Endometrium (tissue), 2 donors: ENCODE data around the gene CTNND1.
"Not testable (repeated sequence)": the region's sequence is repeated elsewhere in the genome, so short reads cannot be mapped to it uniquely, and the experiment has no call there.

Source experiments
- FAIRE-seq: peaks from 2 replicates; lab custom pipeline; 2012; peaks lifted over from hg19 to GRCh38; lab: Jason Lieb, UNC
- donor health status: control.
- donor health status: control.

CTNND1 gene

DNA sequence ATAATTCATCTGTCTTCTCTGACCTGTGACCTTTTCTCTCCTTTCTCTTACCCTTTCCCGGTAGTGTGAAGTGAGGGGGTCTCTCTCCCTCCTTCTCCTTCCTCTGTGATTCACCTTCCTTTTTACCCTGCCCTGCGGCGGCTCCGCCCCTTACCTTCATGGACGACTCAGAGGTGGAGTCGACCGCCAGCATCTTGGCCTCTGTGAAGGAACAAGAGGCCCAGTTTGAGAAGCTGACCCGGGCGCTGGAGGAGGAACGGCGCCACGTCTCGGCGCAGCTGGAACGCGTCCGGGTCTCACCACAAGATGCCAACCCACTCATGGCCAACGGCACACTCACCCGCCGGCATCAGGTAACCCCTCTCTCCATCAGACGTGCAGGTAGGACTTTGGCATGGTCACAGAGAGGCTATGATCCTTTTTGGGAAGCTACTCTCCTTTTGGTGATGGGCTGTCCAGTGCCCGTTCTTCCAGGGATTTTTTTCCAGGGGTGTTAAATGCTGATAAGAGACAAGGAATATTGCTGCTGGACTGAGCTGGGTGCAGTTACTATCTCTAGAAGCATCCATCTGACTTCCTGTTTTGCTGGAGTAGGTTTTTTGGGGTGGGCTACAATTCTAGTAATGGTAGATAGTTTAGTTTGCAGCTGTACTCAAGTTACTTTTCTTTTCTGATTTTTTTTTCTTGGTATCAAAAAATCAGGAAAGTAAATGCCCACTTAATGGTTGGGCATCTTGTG is 29.9 kb downstream of the CTNND1 start:
- FAIRE-seq = no peak

DNA sequence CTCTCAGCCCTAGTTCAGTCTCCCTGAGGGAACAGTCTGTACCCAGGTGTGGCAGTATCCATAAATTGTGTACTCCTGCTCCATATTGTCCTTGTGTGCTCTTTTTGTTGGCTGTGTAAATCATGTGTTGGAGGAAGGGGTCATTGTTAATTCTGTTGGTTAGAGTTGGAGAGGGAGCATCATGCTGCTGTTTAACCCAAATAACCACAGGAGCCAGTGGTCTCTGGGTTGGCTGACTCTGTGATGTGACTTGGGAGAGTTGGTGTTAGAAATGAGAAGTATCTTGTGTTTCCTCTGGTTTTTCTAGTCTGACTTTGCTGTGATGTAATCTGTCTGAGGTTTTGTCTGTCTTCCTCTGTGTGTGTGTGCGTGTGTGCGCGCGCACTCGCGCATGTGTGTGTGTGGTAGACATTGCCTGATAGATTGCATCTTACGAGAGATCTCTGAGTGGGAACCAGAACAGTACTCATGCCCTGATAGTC is 30.5 kb downstream of the CTNND1 start:
- no peak for FAIRE-seq

DNA sequence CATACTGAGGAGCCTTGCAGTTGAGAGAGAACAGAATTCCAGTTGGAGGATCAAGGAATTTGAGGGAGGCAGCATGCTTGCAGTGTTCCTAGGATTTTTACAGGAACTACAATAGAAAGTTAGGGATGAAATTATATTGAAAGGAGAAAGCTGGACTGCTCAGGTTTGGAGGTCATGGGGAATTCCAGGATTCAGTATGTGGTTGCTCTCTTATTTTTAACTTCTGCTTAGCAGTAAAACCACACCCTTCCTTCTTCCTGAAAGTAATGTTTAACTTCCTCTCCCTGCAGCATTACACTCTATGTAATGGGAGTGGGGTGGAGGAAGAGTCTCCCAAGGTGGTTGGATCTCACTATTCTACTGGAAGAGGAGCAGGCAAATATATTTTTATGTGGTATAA is 31.3 kb downstream of the CTNND1 start:
- no peak for FAIRE-seq

DNA sequence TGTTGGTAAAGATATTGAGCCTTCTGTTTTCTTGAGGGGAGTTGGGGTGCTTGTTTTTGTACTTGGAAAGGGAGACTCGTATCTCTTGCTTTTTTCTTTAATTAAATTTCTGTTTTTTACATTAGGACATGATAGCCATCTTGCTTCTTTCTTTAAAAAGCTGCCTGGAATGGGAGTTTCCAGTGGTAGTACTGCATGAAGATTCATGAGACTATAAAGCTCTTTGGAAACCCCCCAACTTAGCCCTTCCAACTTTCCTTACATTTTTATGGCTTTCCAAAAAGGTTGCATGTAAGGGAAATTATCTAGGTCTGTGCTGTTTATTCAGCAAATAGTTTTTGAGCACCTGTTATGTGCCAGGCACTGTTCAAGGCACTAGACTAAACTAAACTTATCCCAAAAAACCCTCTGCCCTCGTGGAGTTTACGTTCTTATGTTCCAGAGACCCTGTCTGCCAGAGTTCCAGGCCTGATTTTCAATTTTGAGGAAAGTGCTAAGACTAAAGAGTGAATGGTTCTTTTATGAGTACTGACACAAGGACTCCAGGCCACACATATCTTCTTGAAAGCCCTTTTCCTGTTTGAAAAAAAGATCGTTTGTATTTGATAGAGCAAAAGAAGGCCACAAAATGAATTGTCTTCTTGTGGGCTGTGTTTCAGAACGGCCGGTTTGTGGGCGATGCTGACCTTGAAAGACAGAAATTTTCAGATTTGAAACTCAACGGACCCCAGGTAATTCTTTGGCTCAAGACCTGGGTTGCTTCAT is 31.9 kb downstream of the CTNND1 start:
- no peak for FAIRE-seq

DNA sequence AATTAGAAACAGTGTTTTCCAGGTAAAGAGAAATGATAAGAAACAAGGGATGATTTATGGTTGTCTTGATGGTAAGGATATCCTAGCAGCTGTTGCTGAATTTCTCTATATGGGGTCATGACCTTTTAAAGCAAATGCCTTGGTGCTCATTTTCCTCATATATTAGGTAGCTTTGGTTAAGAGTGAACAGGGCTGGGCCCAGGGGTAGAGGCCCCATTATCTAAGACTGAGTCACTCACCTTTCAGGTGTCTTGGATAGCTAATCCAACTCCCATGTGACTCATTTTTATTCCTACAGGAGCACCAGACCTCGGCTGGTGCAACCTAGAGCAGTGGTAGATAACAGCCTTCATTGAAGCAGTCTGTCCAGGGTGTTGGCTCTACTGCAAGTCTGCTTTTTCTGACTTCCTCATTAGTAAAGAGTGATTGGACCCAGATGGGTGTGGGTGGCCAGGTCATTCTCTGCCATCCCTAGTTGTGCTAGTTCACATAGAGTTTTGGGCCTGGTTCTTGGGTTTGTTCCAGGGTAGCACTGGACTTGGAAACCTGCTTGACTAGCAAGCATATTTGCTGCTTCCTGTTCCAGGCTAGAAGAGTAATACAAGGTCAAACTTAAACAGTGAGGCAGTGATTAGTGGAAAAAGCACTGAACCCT is 37.4 kb downstream of the CTNND1 start:
- no peak for FAIRE-seq

DNA sequence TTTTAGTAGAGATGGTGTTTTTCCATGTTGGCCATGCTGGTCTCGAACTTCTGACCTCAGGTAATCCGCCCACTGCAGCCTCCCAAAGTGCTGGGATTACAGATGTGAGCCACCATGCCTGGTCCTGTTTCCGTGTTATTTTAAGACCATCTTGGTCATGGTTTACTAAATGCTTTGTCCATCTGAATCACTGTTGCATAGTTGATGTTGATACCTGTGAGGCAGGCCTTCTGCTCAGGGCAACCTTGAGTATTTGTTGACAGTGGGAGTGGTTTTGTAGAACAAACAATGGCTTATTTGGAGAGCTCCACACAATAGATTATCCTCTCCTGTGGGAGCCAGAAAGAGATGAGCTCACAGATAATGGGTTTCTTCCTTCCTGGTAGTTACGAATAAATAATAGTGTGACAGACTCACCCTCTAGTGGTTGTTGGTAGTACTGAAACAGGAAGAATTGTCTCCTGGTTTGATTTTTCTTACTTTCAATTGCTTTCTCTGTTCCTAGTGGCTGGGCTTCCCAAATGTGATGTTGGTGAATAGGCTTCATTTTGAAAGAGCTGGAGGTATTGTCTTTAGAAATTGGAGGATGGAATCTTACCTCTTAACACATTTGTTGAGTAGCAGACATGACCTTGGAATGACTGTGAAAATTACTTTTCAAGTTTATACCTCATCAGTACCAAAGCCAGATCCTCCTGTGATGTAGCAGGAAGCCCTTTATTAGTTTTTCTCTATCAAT is 39.0 kb downstream of the CTNND1 start:
- FAIRE-seq = peak; percentile 84

DNA sequence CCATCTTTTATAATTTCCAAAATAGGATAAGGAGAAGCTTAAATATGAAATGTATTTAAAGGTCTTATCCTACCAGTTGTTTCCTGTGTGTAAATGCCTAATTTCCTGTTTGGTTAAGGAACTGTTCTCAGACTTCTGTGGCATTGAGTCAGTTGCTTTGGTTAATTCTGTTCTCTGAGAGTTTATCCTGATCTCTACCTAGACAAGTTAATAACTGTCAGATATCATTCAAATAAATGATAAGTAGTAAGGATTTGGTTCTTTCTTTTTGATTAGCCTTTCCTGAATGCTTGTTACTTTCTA is 39.5 kb downstream of the CTNND1 start:
- FAIRE-seq = no peak

DNA sequence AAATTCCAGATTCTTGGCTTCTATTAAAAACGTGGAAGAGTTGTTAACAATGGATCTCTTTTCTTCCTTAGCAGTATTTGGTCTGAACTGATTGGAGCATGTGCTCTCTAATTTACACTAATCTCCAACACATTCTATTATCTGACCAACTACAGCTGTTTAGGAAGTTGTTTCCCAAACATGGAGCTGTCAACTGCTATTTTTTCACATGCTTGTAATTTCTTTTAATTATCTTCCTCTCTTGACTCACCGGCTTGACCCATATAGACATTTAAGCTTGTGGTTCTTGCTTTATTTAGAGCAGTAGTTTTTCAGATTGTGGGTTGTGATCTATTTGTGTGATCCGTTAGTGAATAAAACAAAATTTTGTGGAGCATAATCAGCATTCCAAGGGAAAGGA is 40.8 kb downstream of the CTNND1 start:
- FAIRE-seq = no peak

DNA sequence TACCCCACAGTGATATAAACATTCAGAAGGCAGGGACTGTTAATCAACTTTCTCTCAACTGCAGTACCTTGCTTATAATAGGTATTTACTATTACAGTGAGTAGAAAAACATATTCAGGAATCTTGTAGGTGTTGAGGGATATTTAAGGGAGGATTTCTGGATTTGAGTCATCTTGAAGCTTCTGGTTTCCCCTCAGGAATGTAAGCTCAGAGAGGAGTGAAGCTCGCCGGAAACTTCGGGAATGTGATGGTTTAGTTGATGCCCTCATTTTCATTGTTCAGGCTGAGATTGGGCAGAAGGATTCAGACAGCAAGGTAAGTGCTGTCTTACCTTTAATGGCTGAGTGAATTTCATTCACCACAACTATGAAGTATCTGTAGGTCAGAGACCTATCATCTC is 42.9 kb downstream of the CTNND1 start:
- no peak for FAIRE-seq

DNA sequence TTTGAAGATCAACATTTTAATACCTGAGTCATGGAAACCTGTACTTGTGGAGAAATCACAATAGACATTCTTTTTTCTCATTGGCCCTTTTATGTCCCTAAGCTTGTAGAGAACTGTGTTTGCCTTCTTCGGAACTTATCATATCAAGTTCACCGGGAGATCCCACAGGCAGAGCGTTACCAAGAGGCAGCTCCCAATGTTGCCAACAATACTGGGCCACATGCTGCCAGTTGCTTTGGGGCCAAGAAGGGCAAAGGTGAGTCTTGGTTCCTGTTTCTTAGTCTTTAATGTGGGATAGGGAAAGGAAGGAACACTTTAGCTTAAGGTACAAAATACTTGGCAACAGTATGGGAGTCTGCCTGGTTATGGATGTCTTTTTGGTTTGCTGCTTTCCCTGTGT is 44.2 kb downstream of the CTNND1 start:
- no peak for FAIRE-seq

DNA sequence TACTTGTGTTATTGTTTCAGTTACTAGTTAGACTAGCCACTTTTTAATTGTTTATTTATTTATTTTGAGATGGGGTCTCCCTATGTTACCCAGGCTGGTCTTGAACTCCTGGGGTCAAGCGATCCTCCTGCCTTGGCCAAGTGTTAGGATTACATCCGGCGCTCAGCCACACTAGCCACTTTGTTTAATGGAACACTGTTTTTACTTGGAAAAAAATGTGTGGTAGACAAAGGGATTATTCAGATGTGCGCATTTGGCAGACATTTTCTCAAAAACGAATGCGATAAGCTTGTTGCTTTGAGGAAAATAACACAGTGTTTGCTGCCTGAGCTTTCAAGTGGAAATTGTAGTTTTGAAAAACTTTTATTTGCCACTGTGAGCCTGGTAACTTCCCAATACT is 51.0 kb downstream of the CTNND1 start:
- FAIRE-seq = no peak

DNA sequence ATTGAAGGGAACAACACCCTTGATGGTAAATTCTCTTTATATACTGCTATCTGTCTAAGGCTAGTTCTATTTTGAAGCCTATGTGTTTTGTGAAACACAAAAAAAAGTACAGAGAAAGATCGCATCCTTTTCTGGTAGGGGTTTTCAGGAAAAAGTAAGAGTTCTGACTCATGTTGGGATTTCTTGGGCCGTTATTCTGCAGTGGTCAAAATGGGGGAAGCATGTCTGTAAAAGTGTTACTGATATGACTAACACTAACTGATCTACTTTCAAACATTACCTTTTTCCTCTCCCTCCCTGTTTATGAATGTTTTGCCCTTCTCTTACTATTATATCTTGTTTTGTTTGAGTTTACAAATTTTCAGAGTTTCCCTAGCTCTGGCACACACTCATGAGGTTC is 53.9 kb downstream of the CTNND1 start:
- no peak for FAIRE-seq

DNA sequence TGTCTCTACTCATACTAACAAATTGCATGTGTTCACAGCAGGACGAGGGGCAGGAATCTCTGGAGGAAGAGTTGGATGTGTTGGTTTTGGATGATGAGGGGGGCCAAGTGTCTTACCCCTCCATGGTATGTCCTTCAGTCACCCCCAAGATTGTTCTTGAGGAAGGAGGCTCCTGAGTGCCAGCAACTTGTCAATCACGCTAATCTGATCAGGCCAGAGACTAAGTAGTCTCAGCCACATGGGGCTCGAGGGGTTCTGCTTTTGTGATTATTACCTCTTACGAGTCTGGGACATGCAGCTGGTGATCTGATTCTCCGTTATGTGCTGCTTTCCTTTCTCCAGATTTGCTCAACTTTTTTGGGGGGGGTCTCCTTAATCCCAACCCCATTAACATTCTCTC is 54.3 kb downstream of the CTNND1 start:
- no peak for FAIRE-seq

DNA sequence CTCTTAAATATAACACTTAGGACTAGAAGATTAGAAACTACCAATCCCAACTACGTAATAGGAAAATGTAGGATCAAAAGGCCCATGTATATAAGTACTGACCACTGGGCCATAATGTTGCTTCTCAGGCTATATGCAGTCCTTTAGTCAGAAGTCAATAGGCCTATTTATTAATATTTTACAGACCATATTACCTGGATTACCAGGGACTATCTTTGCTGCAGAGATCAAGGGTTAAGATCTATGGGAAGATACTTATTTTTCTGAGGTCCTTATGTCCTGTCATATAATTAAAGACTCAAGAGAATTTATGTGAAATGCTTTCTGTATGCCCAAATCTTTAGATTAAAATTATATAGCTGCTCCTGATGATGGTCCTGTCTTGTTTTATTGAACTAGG is 57.2 kb downstream of the CTNND1 start:
- FAIRE-seq = no peak

DNA sequence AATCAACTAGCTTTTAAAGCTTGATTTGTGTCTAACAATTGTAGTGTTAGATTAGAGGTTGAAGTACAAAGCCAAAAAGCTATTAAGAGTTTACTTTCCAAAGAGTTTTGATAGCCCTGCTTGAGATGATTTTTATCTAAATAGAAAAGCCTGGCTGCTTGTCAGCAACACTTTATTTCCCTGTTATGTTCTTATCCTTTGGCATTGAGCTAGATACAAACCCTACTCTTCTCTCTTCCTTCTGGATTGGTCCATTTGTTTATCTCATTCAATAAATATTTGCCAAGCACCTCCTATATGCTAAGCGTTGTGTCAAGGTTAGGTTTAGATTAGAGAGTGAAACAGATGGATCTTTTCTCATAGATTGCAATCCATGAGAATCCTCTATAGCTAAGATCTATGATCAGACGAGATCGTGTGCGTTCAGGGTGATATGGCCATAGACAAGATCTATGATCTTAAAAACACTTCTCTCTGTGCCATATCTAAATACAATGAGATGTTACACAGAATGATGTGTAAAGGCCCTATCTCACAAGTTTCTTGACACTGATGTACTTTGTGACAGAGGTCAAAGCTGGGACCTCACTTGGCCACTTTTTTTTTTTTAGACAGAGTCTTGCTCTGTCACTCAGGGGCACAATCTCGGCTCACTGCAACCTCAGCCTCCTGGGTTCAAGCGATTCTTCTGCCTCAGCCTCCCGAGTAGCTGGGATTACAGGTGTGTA is 57.8 kb downstream of the CTNND1 start:
- no peak for FAIRE-seq

DNA sequence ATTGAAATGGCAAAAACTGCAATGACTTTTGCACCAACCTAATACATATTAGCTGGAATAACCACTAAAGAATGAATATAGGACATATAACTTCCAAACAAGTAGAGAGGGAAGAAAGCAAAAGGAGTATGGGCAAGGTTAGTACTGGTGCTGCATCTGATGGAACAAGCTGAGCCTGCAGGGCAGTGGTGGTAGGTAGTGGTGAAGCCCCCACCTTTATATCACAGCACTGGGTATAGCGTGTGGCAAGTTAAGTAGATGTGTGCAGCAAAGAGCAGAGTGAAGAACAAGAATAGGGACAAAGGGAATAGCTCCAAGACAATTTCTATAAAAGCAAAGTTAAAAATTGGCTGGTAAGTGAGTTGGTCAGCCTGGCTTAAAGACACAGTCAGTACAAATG is 62.3 kb downstream of the CTNND1 start:
- FAIRE-seq = no peak

DNA sequence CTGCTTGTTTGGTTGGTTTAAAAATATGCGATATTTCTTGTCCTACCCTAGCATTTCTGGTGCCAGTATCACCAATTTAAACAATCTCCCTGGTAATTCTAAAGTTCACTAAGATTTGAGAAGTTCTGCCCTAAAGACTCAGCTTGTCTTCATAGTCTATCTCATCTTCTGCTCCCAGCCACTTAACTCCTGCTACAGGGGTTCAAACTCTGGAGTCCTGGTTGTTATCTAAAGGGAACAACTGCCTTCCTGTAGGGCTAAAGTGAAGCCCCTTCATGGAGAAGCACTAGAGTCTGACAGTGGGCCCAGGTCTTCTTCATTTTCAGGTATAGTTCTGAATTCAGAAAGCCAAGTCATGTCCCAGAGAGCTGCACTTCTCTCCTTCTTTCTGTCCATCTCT is 73.2 kb downstream of the CTNND1 start:
- FAIRE-seq = no peak

DNA sequence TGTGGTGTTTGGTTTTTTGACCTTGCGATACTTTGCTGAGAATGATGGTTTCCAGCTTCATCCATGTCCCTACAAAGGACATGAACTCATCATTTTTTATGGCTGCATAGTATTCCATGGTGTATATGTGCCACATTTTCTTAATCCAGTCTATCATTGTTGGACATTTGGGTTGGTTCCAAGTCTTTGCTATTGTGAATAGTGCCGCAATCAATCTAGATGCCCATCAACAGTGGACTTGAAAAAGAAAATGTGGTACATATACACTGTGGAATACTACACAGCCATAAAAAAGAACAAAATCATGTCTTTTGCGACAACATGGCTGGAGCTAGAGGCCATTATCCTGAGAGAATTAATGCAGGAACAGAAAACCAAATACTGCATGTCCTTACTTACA is 77.0 kb downstream of the CTNND1 start:
- FAIRE-seq = not testable (repeated sequence)

DNA sequence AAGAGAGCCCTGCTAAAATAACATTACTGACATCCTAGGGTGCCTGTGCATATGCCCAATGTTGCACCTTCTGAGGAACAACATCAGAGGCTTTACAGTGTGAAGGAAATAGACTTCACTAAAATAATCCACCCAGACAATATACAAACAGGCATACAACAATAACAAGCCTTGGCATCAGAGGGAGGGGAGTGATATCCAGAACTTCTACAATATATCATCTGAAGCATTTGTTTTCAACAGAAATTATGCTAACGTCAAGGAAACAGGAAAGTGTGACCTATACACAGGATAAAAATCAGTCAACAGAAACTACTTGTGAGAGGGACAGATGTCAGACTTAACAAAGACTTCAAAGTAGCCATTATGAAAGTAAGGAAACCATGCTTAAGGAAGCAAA is 81.3 kb downstream of the CTNND1 start:
- FAIRE-seq = no peak

DNA sequence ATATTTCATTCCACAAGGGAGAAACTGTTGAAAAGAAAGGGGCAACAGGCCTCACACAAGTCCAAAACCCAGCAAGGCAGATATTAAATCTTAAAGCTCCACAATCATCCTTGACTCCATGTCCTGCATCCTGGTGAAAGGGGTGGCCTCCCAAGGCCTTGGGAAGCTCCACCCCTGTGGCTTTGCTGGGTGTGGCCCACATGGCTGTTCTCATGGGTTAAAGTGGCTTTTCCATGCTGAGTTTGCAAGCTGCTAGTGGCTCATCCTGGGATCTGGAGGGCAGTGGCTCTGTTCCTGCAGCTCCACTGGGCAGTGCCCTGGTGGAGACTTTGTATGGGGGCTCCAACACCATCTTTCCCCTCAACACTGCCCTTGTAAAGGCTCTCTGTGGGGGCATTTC is 106.4 kb downstream of the CTNND1 start:
- FAIRE-seq = no peak

DNA sequence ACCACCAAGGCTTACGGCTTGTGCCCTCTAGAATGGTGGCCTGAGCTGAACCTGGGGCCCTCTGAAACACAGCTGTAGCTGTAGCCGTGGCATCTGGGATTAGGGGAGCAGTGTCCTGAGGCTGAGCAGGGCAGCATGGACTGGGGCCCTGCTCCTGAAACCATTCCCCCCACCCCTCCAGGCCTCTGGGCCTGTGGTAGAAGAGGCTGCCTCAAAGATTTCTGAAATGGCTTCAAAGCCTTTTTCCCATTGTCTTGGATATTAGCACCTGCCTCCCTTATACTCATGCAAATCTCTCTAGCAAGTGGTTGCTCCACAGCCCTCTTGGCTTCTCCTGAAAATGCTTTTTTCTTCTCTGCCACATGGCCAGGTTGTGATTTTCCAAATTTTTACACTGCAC is 106.9 kb downstream of the CTNND1 start:
- no peak for FAIRE-seq
